CD4-positive, alpha-beta T cell treated with Interferon alpha-2 for 1 hour (primary cell): ENCODE results near the gene KIAA1549.
"Not testable (repeated sequence)": the region's sequence is repeated elsewhere in the genome, so short reads cannot be mapped to it uniquely, and the experiment has no call there.

Source experiments
- DNase-seq, 2 donors: peaks; one replicate each; pipeline ENCODE4 v3.0.0-alpha.2; 2020 to 2022

The KIAA1549 gene

DNA sequence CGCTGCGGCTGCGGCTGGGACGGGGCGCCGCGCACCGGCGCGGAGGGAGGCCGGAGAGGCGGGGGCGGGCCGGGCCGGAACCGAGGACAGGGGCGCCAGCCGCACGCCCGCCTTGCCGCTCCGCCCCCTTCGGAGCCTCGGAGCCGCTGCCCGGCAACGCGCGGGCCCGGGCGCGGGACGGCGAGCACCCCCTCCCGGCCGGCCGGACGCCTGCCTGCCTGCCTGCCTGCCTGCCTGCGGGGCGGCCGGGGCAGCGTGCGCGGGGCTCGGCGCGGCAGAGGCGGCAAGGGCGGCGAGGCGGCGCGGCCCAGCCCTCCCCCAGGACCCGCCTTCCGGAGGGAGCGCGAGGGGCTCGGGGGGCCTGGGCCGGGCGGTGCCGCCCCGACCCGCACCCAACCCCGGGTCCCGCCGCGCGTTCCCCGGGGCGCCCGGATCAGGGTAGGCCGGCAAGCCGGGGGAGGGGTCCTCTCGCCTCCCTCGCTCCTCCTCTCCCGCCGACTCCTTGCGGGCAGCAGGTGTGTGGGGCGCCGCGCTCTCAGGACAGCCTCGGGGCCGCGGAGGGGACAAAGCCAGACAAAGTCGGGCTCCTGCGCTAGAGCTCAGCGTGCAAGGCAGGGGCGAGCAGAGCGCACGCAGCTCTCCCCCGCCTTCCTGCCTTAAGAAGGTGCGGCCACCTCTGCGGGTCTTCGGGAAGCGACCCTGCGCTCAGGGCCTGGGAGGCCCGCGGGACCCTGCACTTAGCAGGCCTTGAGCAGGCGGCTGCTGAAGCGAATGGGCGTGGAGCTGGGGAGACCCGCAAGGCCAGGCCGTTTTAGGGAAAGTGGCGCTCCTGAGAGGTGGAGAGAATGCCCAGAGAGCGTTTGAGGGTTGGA is at the start of gene KIAA1549:
Gene KIAA1549 (minus strand): TSS at position 58 of the 872 bp plus-strand sequence. CDS start 120 bp downstream, outside the sequence.
- peak; percentile 35 to 50 for DNase-seq

DNA sequence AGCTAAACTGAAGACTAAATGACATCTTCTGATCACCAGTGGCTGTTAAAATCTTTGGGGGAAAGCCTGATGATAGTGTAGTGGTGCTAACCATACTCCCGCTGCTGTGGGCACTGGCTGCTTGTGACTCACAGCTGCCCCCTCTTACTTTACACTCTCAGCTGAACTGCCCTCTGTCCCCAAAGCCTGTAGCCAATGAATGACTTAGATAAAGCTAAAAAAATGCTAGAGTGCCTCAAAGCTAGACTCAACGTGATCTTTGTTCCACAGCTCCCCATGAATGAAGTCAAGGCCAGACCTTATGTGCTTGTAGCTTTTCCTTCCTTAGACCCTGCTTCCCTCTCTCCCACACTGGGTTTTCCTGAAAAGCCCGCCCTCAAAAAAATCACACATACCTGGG is 48.2 kb upstream of the KIAA1549 start:
- no peak for DNase-seq

DNA sequence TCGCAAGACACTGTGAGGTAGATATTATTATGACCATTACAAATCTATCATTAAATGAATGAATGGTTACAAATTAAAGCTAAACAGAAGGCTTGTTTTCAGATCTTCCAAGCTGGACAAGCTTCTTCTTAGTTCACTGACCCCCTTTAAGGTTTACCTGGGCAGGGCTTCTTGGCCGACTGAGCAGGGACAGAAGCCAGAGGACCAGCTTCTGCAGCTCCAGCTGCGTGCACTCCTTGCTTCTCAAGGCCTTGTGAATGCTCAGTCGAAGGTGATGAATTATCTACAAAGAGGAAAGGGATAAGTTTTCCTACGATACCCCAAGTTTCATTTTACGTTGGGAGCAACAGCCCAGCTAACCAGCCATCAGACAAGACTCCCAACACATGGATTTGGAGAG is 45.4 kb upstream of the KIAA1549 start:
- DNase-seq = no peak

GRCh38 chr7:139025861-139026260 is 44.7 kb upstream of the KIAA1549 start:
- DNase-seq = not testable (repeated sequence)

DNA sequence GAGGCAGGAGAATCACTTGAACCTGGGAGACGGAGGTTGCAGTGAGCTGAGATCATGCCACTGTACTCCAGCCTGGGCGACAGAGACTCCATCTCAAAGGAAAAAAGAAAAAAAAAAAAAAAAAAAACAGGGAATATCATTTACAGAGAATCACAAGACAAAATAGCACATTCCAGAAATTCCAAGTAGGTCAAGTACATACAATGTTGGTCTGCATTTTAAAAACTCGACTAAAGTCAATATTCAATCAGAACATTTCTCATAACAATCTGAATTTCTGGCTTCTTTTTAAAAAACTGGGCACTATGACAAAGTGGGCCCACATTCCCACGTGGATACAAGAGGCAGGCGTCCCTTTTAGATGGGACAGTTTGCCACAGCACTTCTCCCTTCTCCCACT is 41.9 kb upstream of the KIAA1549 start:
- DNase-seq = no peak

DNA sequence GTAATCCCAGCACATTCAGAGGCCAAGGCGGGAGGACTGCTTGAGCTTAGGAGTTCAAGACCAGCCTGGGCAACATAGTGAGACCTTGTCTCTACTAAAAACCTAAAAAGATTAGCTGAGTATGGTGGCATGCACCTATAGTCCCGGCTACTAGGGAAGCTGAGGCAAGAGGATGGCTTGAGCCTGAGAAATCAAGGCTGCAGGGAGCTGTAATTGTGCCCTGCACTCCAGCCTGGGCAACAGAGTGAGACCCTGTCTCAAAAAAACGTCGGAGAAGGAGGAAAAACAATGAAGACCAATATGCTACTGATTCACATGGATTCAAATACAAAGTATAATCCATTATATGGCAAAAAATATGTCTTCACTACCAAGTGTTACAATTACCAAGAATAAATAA is 41.1 kb upstream of the KIAA1549 start:
- no peak for DNase-seq

DNA sequence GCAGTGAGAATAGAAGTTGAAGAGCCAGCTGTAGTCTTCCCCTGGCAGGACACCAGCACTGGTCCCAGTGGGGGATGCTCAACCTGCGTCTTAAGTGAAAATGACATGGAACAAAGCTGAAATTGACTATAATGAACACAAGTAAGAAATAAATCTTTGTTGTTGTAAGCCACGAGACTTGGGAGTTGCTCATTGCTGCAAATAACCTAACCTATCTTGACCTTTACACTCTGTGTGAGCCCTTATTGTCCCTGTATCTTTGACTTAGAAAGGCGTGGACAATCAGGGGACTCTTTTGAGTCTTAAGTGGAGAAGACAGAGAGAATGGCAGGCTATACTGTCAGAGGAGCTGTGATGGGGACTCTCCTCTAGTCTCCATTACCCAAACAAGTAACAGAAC is 37.7 kb upstream of the KIAA1549 start:
- no peak for DNase-seq

GRCh38 chr7:139016931-139017511 is 35.8 kb upstream of the KIAA1549 start:
- DNase-seq = peak; percentile 60 to 77

GRCh38 chr7:139011373-139011772 is 30.2 kb upstream of the KIAA1549 start:
- no peak for DNase-seq

DNA sequence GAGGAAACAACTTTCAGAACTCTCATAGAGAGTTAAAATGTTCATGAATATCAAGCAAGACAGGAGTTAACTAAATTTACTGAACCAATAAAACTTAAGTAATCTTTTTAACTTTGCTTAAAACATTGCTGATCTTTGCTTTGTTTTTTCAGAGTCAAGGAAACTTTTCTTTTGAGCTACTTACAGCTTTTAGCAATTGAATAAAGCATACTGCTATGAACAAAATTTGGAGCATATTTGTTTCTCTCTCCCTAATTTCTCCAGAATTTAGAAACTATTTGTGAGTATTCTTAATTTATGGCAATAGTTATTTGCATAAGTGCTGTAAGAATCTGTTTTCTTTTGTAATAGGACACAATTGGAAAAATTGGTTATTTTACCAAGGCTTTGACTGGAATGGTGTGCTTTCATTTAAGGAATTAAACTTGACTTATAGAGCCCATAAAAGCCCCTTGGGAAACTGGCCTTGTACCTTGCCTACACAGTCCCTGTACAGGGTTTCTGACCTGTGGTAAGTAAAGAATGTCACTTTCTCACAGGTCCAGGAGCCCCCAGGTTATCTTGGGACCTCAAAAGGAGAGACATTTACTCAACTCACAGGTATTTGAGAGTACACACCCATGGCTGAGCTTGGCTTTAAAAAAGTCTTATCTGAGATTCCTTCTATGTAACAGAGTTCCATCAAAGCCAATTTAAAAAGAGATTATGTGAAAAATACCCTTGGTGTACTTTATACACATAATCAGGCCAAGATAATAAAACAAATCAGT is 23.3 kb upstream of the KIAA1549 start:
- no peak for DNase-seq

GRCh38 chr7:138999414-138999813 is 18.2 kb upstream of the KIAA1549 start:
- no peak for DNase-seq

DNA sequence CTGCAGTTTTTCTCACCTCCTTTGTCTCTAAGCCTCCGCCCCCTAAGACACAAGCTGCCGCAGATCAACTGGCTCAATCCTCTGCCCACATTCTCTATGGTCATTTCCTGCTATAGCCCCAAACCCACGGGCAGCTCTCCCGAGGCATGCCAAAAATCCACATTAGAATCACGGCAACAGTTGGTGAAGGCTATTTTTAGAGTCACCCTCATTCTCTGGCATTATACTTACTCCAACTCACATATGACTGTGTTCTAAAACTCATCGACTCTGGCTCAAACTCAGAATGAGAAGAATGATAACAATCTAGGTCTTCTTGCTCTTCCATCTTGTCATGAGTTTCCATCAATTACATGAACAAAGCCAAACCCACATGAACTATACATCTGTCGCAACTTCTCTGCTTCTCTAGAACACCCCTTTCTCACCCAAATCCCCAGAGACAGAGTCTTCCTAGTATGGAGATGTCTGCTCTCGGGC is 10.9 kb upstream of the KIAA1549 start:
- DNase-seq = no peak

GRCh38 chr7:138987686-138988085 is 6.5 kb upstream of the KIAA1549 start:
- DNase-seq = no peak

DNA sequence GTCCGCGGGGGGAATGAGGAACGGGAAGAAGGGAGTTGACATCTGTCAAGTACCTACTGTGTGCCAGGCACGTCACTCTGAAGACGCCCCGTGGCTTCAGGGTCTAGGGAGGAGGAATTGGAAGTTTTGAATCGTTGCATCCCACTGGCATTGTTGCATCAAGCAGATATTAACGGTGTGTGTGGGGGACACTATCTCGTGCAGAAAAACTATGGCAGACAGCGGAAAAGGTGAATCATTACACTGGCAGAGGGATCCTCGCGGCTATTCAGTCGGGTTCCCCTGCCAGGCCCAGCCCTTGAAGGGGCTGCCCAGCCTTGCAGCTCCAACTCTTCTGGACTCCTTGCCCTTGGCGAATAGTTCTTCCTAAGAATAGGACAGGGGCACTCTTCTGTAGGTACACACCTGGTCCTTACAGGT is 1.0 kb upstream of the KIAA1549 start:
- DNase-seq = no peak

DNA sequence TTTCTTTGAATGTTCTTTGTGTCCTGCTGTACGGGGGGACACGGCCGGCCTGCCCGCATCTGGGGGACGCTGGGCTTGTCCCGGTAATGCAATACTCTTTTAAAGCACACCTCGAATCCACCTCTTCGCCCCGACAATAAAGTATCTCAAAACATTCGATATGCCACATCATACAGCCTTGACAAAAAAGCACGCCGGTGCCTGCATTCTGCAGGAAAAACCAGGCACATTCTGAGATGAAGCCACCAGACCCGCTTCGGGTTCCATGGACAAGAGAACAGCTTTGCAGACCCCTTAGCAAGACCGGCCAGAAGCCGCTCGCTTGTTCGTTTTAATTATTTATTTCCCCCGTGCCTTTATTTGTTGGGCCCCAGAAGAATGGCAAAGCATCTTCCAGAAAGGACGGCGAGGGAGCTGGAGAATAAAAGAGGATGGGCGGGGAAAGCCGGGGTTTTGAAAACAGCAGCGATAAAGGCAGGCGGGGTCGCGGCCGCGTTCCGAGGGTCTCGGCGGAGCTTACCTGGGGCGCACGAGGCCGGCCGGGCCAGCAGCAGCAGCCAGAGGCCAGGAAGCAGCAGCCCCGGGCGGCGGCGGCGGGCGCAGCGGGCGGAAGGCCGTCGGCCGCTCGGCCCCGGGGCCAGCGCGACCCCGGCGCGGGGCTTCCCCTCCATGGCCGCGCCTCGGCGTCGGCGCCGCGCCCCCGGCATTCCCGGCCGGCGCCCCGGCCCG is 462 bp downstream of the KIAA1549 start:
- DNase-seq = no peak

DNA sequence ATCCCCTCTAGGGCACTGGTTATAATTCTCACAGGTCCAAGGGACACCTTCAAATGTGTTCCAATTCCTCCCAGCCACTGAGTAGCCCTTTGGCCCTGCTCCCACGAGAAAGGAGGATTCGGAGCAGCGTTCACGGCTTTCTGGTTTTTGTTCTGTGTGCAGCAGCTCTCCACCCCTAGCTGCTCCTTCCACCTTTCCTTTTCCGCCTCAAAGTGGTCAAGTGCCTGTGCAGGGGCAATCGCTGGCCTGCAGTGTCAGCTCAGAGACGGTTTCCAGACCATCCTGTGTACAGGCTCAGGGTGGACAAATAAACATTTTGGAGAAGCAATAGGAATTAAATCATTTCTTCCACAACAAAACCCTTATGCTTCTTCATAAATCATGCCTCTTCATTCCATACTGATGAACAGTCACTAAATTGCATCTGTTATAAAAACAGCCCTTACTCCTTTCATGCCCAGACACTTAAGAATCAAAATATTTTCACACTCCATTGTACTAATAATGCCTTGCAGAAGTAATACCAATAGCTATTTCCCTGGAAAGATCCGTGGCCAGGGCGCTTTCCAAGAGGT is 1.1 kb downstream of the KIAA1549 start:
- no peak for DNase-seq

GRCh38 chr7:138979226-138979979 is 1.8 kb downstream of the KIAA1549 start:
- peak in 1 of 2 donors; percentile 22 for DNase-seq

DNA sequence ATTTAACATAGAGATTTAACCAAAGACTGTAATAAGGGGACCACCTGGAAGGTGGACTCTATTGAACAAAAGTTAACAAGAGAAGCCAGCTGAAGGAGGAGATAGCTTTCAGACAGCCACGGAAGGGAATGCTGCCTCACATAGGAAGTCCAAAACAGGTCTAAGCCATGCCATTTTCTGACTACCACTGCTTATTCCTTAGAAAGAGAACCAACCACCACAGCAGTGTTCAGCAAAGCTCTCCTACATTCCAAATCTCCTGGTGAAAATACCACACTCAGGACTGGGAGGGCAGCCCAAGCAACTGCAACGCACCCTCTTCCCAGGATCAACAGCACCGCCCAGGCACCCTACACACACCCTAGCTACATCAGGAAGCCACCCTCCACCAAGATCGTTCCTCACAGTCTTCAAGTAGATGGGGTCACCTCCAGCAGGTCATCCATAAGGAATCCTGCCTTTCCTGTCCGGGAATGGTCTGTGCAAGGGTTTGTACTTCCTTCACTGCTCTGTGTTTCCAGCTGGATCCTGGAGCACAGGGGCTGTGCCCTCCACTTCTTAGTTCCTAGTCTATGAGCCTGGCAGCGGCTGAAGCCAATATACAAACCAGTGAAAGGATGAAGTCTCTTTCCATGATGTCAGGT is 2.5 kb downstream of the KIAA1549 start:
- DNase-seq = no peak

- not testable (repeated sequence) for DNase-seq
Measured at GRCh38 chr7:138976161-138976560, 5.0 kb downstream of the KIAA1549 start.

GRCh38 chr7:138975343-138976104 is 5.7 kb downstream of the KIAA1549 start:
- no peak for DNase-seq
